Chondrocyte (in vitro differentiated cells): ENCODE measurements around the gene ELF4. TPM values are rescaled to one million over a fixed set of nuclear protein-coding genes. Genes with fewer than 3 reads are reported as not detected.

Source experiments
- DNase-seq: peaks from one replicate; pipeline ENCODE4 v3.0.0; 2021; ENCODE audit warnings: mixed read lengths, low spot score
- H3K27ac Mint-ChIP-seq: one replicate; pipeline ENCODE4 v1.8.0; 2021; ENCODE audit warnings: mild to moderate bottlenecking, moderate library complexity, mixed read lengths; ENCODE audit not compliant: unreplicated experiment
- H3K27me3 Mint-ChIP-seq: 2 replicates; pipeline ENCODE4 v1.8.0; 2021; ENCODE audit warnings: low read depth, mixed read lengths
- H3K36me3 Mint-ChIP-seq: 2 replicates; pipeline ENCODE4 v1.8.0; 2021; ENCODE audit warnings: low read depth, mixed read lengths
- H3K4me1 Mint-ChIP-seq: 2 replicates; pipeline ENCODE4 v1.8.0; 2021; ENCODE audit warnings: low read depth, mild to moderate bottlenecking, mixed read lengths
- H3K4me3 Mint-ChIP-seq: one replicate; pipeline ENCODE4 v1.8.0; 2021; ENCODE audit warnings: mild to moderate bottlenecking, moderate library complexity, mixed read lengths; ENCODE audit not compliant: unreplicated experiment
- H3K9me3 Mint-ChIP-seq: 2 replicates; pipeline ENCODE4 v1.8.0; 2021; ENCODE audit warnings: low read depth, mixed read lengths
- total RNA-seq: library from RNA; stranded (reverse); gene quantifications from 3 replicates; pipeline ENCODE4 v1.2.1, GENCODE V29; 2021
- TF ChIP-seq, protein P1 (sequence below): fragments of 200-600 bp; sonication (generic); IDR thresholded peaks from 2 replicates; pipeline ENCODE4 v1.5.0; 2021; ENCODE audit warnings: antibody characterized with exemption, mild to moderate bottlenecking, moderate library complexity

ELF4 gene
- total RNA-seq, 1 donor from 2014 or later = 25.7 TPM

DNA sequence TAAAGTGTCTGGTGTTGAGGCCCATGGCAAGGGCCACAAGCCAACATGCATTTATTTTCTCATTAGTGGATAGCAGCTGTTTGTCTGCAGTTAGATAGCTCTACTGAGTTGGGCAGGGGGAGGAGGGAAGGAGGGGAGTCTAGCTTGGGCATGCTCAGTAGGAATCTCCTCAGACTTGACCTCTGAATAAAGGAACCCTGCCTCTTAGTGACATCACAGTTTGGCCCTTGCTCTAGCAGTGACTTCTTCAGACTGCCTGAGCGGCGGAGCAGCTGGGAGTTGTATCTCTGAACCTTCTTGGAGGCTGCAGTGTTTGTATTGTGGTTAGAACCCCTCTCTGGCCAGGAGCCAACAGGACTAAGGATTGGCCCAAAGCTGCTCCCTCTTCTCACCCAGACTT, 70.5 kb downstream of the ELF4 start:
- no peaks in the 10 kb centered on the region for H3K4me1 Mint-ChIP-seq

DNA sequence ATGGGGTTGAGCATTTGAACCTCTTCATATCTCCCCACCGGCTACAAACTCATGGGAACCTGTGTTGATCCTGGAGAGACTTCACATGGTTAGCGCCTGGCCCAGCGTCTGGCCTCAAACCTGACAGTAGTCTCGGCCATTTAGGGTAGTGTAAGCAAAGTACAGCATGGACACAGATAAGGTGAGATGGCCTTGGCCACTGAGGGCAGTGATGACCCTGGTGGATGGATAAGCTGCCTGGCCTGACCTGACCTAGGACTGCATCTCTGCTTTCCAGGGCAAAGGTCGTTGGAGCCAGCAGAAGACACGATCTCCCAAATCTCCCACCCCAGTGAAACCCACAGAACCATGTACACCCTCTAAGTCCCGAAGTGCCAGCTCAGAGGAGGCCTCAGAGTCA, 76.1 kb downstream of the ELF4 start:
- Mint-ChIP-seq H3K4me3 (no peak overlapping the region), H3K27me3 (no peaks in the 10 kb centered on the region), H3K9me3 (no peaks in the 10 kb centered on the region), H3K4me1 (no peaks in the 10 kb centered on the region), H3K36me3 (peaks cover 2% of the 10 kb centered on the region), H3K27ac (no peak overlapping the region)
- TF ChIP-seq, protein P1, sequence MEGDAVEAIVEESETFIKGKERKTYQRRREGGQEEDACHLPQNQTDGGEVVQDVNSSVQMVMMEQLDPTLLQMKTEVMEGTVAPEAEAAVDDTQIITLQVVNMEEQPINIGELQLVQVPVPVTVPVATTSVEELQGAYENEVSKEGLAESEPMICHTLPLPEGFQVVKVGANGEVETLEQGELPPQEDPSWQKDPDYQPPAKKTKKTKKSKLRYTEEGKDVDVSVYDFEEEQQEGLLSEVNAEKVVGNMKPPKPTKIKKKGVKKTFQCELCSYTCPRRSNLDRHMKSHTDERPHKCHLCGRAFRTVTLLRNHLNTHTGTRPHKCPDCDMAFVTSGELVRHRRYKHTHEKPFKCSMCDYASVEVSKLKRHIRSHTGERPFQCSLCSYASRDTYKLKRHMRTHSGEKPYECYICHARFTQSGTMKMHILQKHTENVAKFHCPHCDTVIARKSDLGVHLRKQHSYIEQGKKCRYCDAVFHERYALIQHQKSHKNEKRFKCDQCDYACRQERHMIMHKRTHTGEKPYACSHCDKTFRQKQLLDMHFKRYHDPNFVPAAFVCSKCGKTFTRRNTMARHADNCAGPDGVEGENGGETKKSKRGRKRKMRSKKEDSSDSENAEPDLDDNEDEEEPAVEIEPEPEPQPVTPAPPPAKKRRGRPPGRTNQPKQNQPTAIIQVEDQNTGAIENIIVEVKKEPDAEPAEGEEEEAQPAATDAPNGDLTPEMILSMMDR = no peak
- DNase-seq = no peak

More for the DNA sequence above, 70.5 kb downstream of the ELF4 start:
- peaks cover 7% of the 10 kb centered on the region for H3K36me3 Mint-ChIP-seq
- H3K4me3 Mint-ChIP-seq = no peak overlapping the region
- TF ChIP-seq, protein P1 = no peak
- H3K9me3 Mint-ChIP-seq = no peaks in the 10 kb centered on the region
- H3K27me3 Mint-ChIP-seq = no peaks in the 10 kb centered on the region
- no peak for DNase-seq
- H3K27ac Mint-ChIP-seq = no peak overlapping the region

DNA sequence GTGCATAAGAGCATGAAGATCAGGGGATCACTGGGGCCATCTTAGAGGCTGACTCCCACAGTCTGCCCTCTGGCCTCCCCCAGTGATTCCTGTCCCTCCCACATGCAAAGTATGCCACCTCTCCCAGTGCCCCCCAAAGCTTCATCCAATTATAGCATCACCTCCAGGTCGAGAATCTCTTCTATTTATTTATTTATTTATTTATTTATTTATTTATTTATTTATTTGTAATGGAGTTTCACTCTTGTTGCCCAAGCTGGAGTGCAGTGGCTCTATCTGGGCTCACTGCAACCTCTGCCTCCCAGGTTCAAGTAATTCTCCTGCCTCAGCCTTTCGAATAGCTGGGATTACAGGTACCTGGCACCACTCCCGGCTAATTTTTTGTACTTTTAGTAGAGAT, 77.7 kb downstream of the ELF4 start:
- H3K27ac Mint-ChIP-seq = no peak overlapping the region
- peaks cover 4% of the 10 kb centered on the region for H3K36me3 Mint-ChIP-seq
- H3K4me1 Mint-ChIP-seq = no peaks in the 10 kb centered on the region
- no peak for DNase-seq
- H3K9me3 Mint-ChIP-seq = no peaks in the 10 kb centered on the region
- no peak overlapping the region for H3K4me3 Mint-ChIP-seq
- TF ChIP-seq, protein P1 = no peak
- no peaks in the 10 kb centered on the region for H3K27me3 Mint-ChIP-seq

DNA sequence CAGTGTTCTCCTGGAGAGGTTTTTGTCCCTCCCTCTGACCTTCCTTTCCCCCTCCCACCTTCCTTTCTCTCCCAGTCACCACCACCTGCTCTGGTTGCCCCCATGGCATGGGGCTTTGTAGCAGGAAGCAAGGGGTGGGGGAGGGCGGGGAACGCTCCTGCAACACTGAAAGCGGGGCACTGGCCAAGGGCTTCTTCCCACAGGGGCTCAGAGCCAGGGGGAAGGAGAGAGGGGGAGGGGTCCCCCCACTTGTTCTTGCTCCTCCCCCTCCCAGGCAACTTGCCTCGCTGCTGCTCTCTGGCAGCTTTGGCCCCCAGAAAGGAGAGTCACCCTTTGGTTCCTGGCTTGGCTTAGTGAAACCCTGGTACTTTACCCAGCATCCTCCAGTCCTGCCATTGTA, 79.5 kb downstream of the ELF4 start:
- TF ChIP-seq, protein P1 = no peak
- H3K36me3 Mint-ChIP-seq = peaks cover 4% of the 10 kb centered on the region
- no peaks in the 10 kb centered on the region for H3K9me3 Mint-ChIP-seq
- no peaks in the 10 kb centered on the region for H3K27me3 Mint-ChIP-seq
- DNase-seq = no peak
- H3K4me1 Mint-ChIP-seq = no peaks in the 10 kb centered on the region
- no peak overlapping the region for H3K27ac Mint-ChIP-seq
- no peak overlapping the region for H3K4me3 Mint-ChIP-seq

DNA sequence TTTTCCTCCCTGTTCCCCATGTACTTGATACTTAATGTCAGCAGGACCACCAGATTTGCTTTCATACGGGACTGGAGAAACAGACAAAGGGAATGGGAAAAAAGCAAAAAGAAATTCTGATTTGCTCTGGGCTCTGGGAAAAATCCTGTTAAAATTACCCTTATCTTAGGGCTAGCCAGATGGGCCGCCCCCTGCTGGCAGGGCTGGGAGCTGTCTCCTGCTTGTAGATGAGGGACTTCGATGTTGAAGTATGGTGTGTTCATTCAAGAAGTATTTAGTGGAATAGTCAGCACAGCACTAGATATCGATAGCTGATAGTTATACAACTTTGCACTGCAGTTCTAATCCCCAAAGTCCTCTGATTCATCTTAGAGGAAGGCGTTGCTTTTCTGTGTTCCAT, 82.1 kb downstream of the ELF4 start:
- DNase-seq = no peak
- H3K4me3 Mint-ChIP-seq = no peak overlapping the region
- H3K36me3 Mint-ChIP-seq = peaks cover 4% of the 10 kb centered on the region
- no peaks in the 10 kb centered on the region for H3K9me3 Mint-ChIP-seq
- TF ChIP-seq, protein P1 = peak; percentile 81
- H3K4me1 Mint-ChIP-seq = no peaks in the 10 kb centered on the region
- no peak overlapping the region for H3K27ac Mint-ChIP-seq
- H3K27me3 Mint-ChIP-seq = no peaks in the 10 kb centered on the region
